Stimulated activated CD4-positive, alpha-beta T cell treated with anti-CD3 and anti-CD28 coated beads, Interleukin-4, amount 100 ng/mL, for 48 hours (primary cell): ENCODE data around the gene KLHL41.
"Not testable (repeated sequence)": the region's sequence is repeated elsewhere in the genome, so short reads cannot be mapped to it uniquely, and the experiment has no call there.

ENCODE experiments used
- DNase-seq, 2 donors: peaks; one replicate each; pipeline ENCODE4 v3.0.0-alpha.2; 2020; ENCODE audit warnings: low read depth in 2 of 2

The KLHL41 gene

GRCh38 chr2:169572821-169573159 is 63.3 kb downstream of the KLHL41 start:
- DNase-seq: no peak

- peak; percentile 80 to 86 for DNase-seq
Observed at GRCh38 chr2:169573160-169573973, 63.9 kb downstream of the KLHL41 start, which contains the start of gene FASTKD1. FASTKD1 (minus strand) TSS chr2:169573865; CDS start chr2:169572029, 1,836 bp downstream.

DNA sequence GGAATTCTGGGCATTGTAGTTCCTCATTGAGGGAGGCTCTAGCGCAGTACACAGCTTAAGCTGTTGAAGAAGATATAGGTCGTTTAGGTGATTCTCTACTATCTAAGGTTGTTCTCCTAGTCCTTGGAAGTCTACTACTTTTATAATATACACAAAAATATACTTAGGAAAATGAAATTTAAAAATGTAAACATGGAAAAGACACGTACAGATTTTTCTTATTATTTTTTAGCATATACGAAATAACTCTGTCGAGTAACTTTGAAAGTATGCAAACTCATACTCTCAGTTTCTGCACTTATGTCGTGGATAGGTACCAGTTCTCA is 64.4 kb downstream of the KLHL41 start:
- DNase-seq: no peak

- not testable (repeated sequence) for DNase-seq
Observed at GRCh38 chr2:169574539-169574938, 65.0 kb downstream of the KLHL41 start.

- DNase-seq: not testable (repeated sequence)
Observed at GRCh38 chr2:169575264-169575663, 65.8 kb downstream of the KLHL41 start.
